Suprapubic skin (tissue), 4 donors: ENCODE data around the gene PSENEN. TPM values are rescaled to one million over a fixed set of nuclear protein-coding genes. Genes with fewer than 3 reads are reported as not detected.
A peak's percentile ranks its signal among the peaks of the same experiment; 100 is the strongest.

Experiments
- DNase-seq, 2 donors: peaks; one replicate each; pipeline ENCODE4 v3.0.0-alpha.2; 2019; ENCODE audit warnings: low spot score in 2 of 2
- H3K27ac ChIP-seq: fragments of 200-600 bp; sonication (generic); one replicate; pipeline ENCODE4 v1.5.1; 2019
- H3K27me3 ChIP-seq: fragments of 200-600 bp; sonication (generic); one replicate; pipeline ENCODE4 v1.5.1; 2019
- H3K36me3 ChIP-seq: fragments of 200-600 bp; sonication (generic); one replicate; pipeline ENCODE4 v1.5.1; 2019
- H3K4me1 ChIP-seq: fragments of 200-600 bp; sonication (generic); one replicate; pipeline ENCODE4 v1.5.1; 2019
- H3K4me3 ChIP-seq: fragments of 200-600 bp; sonication (generic); one replicate; pipeline ENCODE4 v1.5.1; 2019; ENCODE audit warnings: mild to moderate bottlenecking
- H3K9me3 ChIP-seq: fragments of 200-600 bp; sonication (generic); one replicate; pipeline ENCODE4 v1.5.1; 2019
- CTCF ChIP-seq, 2 donors: fragments of 200-600 bp in 1 of 2; fragments of 450-650 bp in 1 of 2; sonication (generic) in 1 of 2; IDR thresholded peaks; one replicate each; pipeline ENCODE4 v1.5.1; 2016 to 2019; ENCODE audit warnings: antibody characterized with exemption in 2 of 2, mild to moderate bottlenecking in 1 of 2, moderate library complexity in 1 of 2
- EP300 ChIP-seq: sonication (generic); formaldehyde crosslinking; IDR thresholded peaks from one replicate; pipeline ENCODE4 v1.6.1; 2017; ENCODE audit warnings: antibody characterized with exemption
- POLR2A ChIP-seq, 2 donors: fragments of 450-650 bp; IDR thresholded peaks; one replicate each; pipeline ENCODE4 v1.6.1; 2017; ENCODE audit warnings: antibody characterized with exemption in 2 of 2, mild to moderate bottlenecking in 2 of 2, moderate library complexity in 2 of 2
- POLR2AphosphoS5 ChIP-seq, 3 donors: sonication (generic); formaldehyde crosslinking; IDR thresholded peaks; one replicate each; pipeline ENCODE4 v1.6.1; 2017; ENCODE audit warnings: antibody characterized with exemption in 3 of 3
- WGBS: methylation state at CpG from one replicate; pipeline ENCODE4 v1.1.5; 2018; 5-methylcytosine and 5-hydroxymethylcytosine counted together
- total RNA-seq, 4 donors: library from RNA; depleted of rRNA; stranded (reverse); fragments of >200 nt; gene quantifications; one replicate each; pipeline ENCODE4 v1.1.0, GENCODE V29; 2016

PSENEN gene
- total RNA-seq, 4 donors from 2014 or later: 27.1 to 57.2 (median 42.4) TPM

GRCh38 chr19:35773020-35773806 lies 27.8 kb downstream of the PSENEN start:
- WGBS: 59% methylated on average over 9 of the region's 9 CpGs
- DNase-seq: no peak
- peaks cover 18% of the 10 kb centered on the region for H3K4me1 ChIP-seq
- no peak overlapping the region for H3K27ac ChIP-seq
- no peak overlapping the region for H3K4me3 ChIP-seq
- peaks cover 6% of the 10 kb centered on the region for H3K36me3 ChIP-seq
- no peaks in the 10 kb centered on the region for H3K27me3 ChIP-seq
- no peaks in the 10 kb centered on the region for H3K9me3 ChIP-seq
- no peak for TF ChIP-seq POLR2AphosphoS5 (IDR thresholded peaks at IDR 0.05)
- no peak for TF ChIP-seq CTCF (IDR thresholded peaks at IDR 0.05)
- TF ChIP-seq POLR2A (IDR thresholded peaks at IDR 0.05): no peak
- TF ChIP-seq EP300: no peak

- Histone ChIP-seq H3K27me3 (no peaks in the 10 kb centered on the region), H3K4me1 (peaks cover 18% of the 10 kb centered on the region), H3K9me3 (no peaks in the 10 kb centered on the region), H3K36me3 (peaks cover 3% of the 10 kb centered on the region), H3K27ac (no peak overlapping the region), H3K4me3 (peak overlapping the region; percentile 86)
- WGBS: 43% methylated on average over 16 of the region's 16 CpGs
- TF ChIP-seq CTCF (IDR thresholded peaks at IDR 0.05) (no peak), POLR2AphosphoS5 (IDR thresholded peaks at IDR 0.05) (no peak), EP300 (no peak), POLR2A (IDR thresholded peaks at IDR 0.05) (no peak)
- no peak for DNase-seq
These were observed 29.0 kb downstream of the PSENEN start for GRCh38 chr19:35774274-35775045.

- Histone ChIP-seq H3K4me3 (peak overlapping the region; percentile 86), H3K4me1 (peaks cover 18% of the 10 kb centered on the region)
These were observed 29.5 kb downstream of the PSENEN start for GRCh38 chr19:35775046-35775297.

GRCh38 chr19:35775298-35776101 lies 30.0 kb downstream of the PSENEN start, which contains the start of gene ARHGAP33:
Gene ARHGAP33 (plus strand): TSS chr19:35775564. CDS start chr19:35775659, 95 bp downstream.
- no peak within 1 kb of the TSS for H3K27ac ChIP-seq
- H3K4me3 ChIP-seq: peak within 1 kb of the TSS; percentile 86
- H3K27me3 ChIP-seq: no peaks in the 10 kb centered on the region
- DNase-seq: peak; percentile 99 to 100
- no peak for TF ChIP-seq POLR2A (IDR thresholded peaks at IDR 0.05)
- TF ChIP-seq EP300: no peak
- TF ChIP-seq CTCF (IDR thresholded peaks at IDR 0.05): no peak
- TF ChIP-seq POLR2AphosphoS5 (IDR thresholded peaks at IDR 0.05): no peak
- WGBS: under 1% methylated on average over 28 of the region's 82 CpGs
- H3K36me3 ChIP-seq: peaks cover 11% of the 10 kb centered on the region
- H3K9me3 ChIP-seq: no peaks in the 10 kb centered on the region
- peaks cover 18% of the 10 kb centered on the region for H3K4me1 ChIP-seq

More at GRCh38 chr19:35775046-35775297, 29.5 kb downstream of the PSENEN start:
- 7% methylated on average over 9 of the region's 9 CpGs for WGBS
- TF ChIP-seq POLR2A (IDR thresholded peaks at IDR 0.05) (no peak), EP300 (no peak), CTCF (IDR thresholded peaks at IDR 0.05) (no peak), POLR2AphosphoS5 (IDR thresholded peaks at IDR 0.05) (no peak)
- Histone ChIP-seq H3K27ac (no peak overlapping the region), H3K27me3 (no peaks in the 10 kb centered on the region), H3K9me3 (no peaks in the 10 kb centered on the region), H3K36me3 (peaks cover 6% of the 10 kb centered on the region)
- DNase-seq: no peak
